Measurements from ENCODE around the gene DUSP15.

The DUSP15 gene

DNA sequence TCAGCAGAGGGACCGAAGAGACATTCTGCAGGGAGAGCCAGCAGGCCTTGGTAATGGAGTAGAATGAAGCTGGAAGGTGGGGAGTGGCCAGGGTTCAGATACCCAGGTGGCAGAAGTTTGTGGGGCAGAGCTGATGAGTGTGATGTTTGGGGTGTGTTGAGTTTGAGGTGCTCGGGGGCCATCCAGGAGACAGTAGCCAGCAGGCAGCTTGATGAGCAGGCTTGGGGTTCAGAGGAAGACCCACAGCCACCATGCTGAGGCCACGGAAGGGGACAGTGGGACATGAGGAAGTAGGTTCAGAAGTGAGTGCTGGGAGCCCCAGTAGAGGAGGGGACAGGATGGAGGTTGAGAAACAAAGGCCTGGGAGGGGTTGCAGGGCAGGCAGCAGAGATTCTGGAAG lies 13.8 kb downstream of the DUSP15 start:
- DNase-seq (ENCODE audit: low spot score), result no peak
- TF ChIP-seq, protein P1, sequence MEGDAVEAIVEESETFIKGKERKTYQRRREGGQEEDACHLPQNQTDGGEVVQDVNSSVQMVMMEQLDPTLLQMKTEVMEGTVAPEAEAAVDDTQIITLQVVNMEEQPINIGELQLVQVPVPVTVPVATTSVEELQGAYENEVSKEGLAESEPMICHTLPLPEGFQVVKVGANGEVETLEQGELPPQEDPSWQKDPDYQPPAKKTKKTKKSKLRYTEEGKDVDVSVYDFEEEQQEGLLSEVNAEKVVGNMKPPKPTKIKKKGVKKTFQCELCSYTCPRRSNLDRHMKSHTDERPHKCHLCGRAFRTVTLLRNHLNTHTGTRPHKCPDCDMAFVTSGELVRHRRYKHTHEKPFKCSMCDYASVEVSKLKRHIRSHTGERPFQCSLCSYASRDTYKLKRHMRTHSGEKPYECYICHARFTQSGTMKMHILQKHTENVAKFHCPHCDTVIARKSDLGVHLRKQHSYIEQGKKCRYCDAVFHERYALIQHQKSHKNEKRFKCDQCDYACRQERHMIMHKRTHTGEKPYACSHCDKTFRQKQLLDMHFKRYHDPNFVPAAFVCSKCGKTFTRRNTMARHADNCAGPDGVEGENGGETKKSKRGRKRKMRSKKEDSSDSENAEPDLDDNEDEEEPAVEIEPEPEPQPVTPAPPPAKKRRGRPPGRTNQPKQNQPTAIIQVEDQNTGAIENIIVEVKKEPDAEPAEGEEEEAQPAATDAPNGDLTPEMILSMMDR (IDR thresholded peaks at IDR 0.05; ENCODE audit: extremely low read depth, insufficient read depth, missing control alignments), result no peak
- in situ Hi-C loops (cut with MboI; ENCODE audit: low pct_unique_long_range_greater_than_20kb, low sequenced_read_pairs, unreplicated experiment), result no loop called here

DNA sequence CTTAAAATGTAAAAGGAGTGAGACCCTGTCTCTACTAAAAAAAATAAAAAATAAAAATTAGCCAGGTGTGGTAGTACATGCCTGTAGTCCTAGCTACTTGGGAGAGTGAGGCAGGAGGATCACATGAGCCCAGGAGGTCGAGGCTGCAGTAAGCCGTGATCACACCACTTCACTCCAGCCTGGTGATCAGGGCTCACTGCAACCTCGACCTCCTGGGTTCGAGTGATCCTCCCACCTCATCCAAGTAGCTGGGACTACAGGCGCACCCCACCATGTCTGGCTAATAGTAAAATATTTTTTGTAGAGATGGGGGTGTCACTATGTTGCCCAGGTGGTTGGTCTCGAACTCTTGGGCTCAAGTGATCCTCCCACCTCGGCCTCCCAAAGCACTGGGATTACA lies 16.8 kb downstream of the DUSP15 start:
- in situ Hi-C loops (cut with MboI; ENCODE audit: low pct_unique_long_range_greater_than_20kb, low sequenced_read_pairs, unreplicated experiment), result no loop called here
- TF ChIP-seq, protein P1 (IDR thresholded peaks at IDR 0.05; ENCODE audit: extremely low read depth, insufficient read depth, missing control alignments), result no peak
- no peak for DNase-seq (ENCODE audit: low spot score)

DNA sequence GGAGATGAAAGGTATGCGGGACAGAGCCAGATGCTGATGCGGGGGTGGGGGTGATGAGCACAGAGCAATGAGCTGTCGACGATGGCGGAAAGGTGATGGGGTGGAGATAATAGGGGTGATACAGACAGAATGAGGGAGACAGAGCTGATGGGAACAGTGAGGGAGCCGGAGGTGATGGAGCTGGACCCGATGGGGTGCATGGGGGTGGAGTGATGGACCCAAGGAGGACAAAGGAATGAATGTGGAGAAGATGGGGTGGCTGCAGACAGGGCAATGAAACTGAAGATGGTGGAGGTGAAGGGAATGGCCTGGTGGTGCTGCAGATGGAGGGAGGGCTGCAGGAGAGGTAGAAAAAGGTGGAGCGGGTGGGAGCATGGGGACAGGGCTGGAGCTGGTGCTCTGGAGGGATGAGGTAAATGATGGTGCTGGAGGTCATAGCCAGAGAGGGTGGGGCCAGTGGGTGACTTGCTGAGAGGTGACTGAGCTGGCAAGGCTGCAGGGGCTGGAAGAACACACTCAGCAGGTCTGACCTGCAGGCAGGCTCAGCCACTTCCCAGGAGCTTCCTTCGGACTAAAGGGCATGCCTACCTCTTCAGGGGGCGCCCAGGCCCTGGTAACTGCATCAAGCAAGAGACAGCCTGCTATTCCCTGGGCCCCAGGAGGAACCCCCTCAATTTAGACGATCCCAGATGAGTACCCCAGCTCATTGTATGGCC lies 18.9 kb downstream of the DUSP15 start:
- TF ChIP-seq, protein P1 (IDR thresholded peaks at IDR 0.05; ENCODE audit: extremely low read depth, insufficient read depth, missing control alignments), result no peak
- in situ Hi-C loops (cut with MboI; ENCODE audit: low pct_unique_long_range_greater_than_20kb, low sequenced_read_pairs, unreplicated experiment), result no loop called here
- no peak for DNase-seq (ENCODE audit: low spot score)

DNA sequence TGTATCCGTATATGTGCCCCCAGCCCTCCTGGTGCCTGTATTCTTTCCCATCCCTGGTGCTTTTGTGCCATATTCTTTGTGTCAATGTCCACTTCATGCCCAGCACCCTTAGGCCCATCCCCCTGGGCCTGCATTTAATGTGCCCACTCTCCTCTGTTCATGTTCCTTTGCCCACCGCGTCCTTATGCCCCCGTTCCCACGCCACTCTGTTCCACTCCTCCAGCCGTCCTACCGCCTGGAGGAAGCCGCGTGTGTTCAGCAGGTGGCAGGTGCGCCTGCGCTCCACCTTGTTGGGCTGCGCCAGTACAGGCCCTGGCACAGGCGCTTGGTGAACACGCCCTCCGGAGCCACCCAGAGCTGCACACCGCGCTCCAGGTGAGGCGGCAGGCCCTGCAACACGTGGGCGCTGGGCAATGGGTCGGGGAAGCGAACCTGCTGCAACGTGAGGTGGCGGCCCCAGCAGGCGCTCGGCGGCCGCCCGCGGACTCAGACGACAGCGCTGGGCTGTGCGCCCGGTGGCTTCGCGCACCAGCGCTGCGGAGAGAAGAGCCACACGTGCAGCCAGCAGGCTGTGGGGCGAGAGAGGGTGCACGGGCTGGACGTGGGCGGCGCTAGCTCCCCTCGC lies 20.9 kb downstream of the DUSP15 start:
- no peak for DNase-seq (ENCODE audit: low spot score)
- in situ Hi-C loops (cut with MboI; ENCODE audit: low pct_unique_long_range_greater_than_20kb, low sequenced_read_pairs, unreplicated experiment), result loop anchor here (25.0 kb wide), 1 partner anchor 238 kb away; no protein-coding TSS in a partner anchor
- TF ChIP-seq, protein P1 (IDR thresholded peaks at IDR 0.05; ENCODE audit: extremely low read depth, insufficient read depth, missing control alignments), result no peak

DNA sequence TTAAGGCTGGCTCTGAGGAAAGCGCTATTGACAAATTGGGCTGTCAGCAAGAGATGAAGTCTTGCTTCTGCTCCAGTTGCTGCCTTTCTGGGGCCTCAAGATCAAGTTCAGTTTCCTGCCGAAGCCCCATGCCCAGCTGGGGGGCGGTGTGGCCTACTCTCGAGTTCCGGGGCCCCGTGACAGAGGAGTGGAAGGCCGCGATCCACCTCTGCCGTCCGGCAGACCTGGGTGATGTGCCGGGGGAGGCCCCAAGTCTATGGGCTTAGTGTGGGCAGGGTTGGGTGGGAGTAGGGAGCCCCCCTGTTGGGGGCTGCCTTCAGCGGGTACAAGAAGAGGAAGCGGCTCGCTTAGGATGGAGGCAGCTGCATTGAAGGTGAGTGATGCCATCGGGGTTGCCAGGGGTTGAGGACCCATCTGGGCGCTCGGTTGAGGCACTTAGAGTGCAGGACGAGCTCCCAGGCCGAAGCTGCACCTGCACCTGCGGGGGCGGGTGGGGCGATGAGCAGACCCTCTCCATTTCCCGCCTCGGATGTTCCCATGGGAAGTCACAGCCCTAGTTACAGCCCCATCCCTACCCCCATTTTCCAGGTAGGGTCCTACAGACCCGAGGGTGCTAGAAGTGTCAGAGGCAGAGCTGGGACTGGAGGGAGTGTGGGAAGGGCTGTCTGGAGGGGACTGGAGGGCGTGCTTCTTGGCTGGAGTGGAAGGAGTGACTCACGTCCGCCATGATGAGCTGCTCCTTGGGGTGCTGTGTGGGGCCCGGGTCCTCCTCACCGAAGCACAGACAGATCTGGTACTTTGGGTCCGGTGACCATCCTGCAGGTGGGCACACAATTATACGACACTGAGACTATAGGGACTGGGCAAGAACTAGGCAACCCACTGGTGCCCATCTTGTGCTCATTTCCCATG lies 22.0 kb downstream of the DUSP15 start:
- in situ Hi-C loops (cut with MboI; ENCODE audit: low pct_unique_long_range_greater_than_20kb, low sequenced_read_pairs, unreplicated experiment), result loop anchor here (25.0 kb wide), 1 partner anchor 239 kb away; no protein-coding TSS in a partner anchor
- DNase-seq (ENCODE audit: low spot score), result no peak
- TF ChIP-seq, protein P1 (IDR thresholded peaks at IDR 0.05; ENCODE audit: extremely low read depth, insufficient read depth, missing control alignments), result no peak

DNA sequence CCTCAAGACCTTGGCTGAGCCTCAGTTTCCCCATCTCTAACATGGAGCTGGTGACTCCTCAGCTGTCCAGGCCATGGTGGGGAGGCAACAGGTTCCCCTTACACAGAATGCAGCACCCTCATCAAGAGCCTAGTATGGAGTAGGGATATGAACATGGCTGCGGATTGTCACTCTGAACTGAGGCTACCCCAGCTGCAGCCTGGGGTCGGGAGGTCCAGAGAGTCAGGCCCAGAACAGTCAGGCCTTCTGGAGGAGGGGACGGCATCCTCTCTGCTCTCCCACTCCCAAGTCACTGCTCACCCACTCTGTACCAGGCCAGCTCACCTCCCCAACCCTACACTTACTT lies 23.6 kb downstream of the DUSP15 start:
- no peak for DNase-seq (ENCODE audit: low spot score)
- in situ Hi-C loops (cut with MboI; ENCODE audit: low pct_unique_long_range_greater_than_20kb, low sequenced_read_pairs, unreplicated experiment), result loop anchor here (25.0 kb wide), 1 partner anchor 241 kb away; no protein-coding TSS in a partner anchor
- TF ChIP-seq, protein P1 (IDR thresholded peaks at IDR 0.05; ENCODE audit: extremely low read depth, insufficient read depth, missing control alignments), result no peak

Measured in GM13977 (cell line).